ENCODE results near the gene SYT4. TPM values are rescaled to one million over a fixed set of nuclear protein-coding genes. Genes with fewer than 3 reads are reported as not detected.

SYT4 gene
- total and polyA plus RNA-seq, 4 experiments from 2014 or later, result not detected

Other genes with a start within 250 kb of the SYT4 start
- not detected for gene RIT2, start 161.8 kb downstream of the SYT4 start, total RNA-seq
- not detected for gene RIT2, start 161.8 kb downstream of the SYT4 start, polyA plus RNA-seq

All from CD4-positive, alpha-beta memory T cell (primary cell).